ENCODE data around the gene TIFAB.

GRCh38 chr5:135425641-135426040 is 26.5 kb downstream of the TIFAB start:
- TF ChIP-seq, protein P1, sequence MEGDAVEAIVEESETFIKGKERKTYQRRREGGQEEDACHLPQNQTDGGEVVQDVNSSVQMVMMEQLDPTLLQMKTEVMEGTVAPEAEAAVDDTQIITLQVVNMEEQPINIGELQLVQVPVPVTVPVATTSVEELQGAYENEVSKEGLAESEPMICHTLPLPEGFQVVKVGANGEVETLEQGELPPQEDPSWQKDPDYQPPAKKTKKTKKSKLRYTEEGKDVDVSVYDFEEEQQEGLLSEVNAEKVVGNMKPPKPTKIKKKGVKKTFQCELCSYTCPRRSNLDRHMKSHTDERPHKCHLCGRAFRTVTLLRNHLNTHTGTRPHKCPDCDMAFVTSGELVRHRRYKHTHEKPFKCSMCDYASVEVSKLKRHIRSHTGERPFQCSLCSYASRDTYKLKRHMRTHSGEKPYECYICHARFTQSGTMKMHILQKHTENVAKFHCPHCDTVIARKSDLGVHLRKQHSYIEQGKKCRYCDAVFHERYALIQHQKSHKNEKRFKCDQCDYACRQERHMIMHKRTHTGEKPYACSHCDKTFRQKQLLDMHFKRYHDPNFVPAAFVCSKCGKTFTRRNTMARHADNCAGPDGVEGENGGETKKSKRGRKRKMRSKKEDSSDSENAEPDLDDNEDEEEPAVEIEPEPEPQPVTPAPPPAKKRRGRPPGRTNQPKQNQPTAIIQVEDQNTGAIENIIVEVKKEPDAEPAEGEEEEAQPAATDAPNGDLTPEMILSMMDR (IDR thresholded peaks at IDR 0.05) = no peak
- TF ChIP-seq EP300 (IDR thresholded peaks at IDR 0.05) (no peak), POLR2AphosphoS5 (IDR thresholded peaks at IDR 0.05) (no peak)

All from sigmoid colon (tissue), 4 donors.